PFSK-1 (cell line): ENCODE data around the gene MRPL39.

Experiments used
- FOXP2 ChIP-seq: optimal IDR thresholded peaks from 2 replicates; pipeline ENCODE3; 2011; ENCODE audit warnings: borderline replicate concordance, control low read depth, inconsistent platforms; ENCODE audit not compliant: insufficient read depth; ENCODE audit errors: extremely low read length, extremely low read depth
- POLR2AphosphoS5 ChIP-seq: IDR thresholded peaks from 2 replicates; pipeline ENCODE4 v1.6.1; 2012; ENCODE audit warnings: low read depth, mild to moderate bottlenecking, control low read depth, low read length, moderate library complexity
- SIN3A ChIP-seq: IDR thresholded peaks from 2 replicates; pipeline ENCODE4 v1.6.1; 2012; ENCODE audit warnings: mild to moderate bottlenecking, low read length, moderate library complexity, borderline replicate concordance; ENCODE audit not compliant: insufficient read depth
- TAF1 ChIP-seq: IDR thresholded peaks from 2 replicates; pipeline ENCODE4 v1.6.1; 2012; ENCODE audit warnings: low read length, control low read depth, borderline replicate concordance; ENCODE audit not compliant: insufficient read depth
- TF ChIP-seq, protein P1 (sequence below), 2 experiments: IDR thresholded peaks; 2 replicates each; pipeline versions ENCODE4 v1.6.1 to v1.8.0; 2011 to 2012; ENCODE audit warnings: low read depth in 2 of 2, low read length in 2 of 2, control low read depth in 1 of 2, inconsistent platforms in 1 of 2, mild to moderate bottlenecking in 1 of 2, moderate library complexity in 1 of 2; ENCODE audit not compliant: insufficient read depth in 1 of 2

Gene MRPL39

DNA sequence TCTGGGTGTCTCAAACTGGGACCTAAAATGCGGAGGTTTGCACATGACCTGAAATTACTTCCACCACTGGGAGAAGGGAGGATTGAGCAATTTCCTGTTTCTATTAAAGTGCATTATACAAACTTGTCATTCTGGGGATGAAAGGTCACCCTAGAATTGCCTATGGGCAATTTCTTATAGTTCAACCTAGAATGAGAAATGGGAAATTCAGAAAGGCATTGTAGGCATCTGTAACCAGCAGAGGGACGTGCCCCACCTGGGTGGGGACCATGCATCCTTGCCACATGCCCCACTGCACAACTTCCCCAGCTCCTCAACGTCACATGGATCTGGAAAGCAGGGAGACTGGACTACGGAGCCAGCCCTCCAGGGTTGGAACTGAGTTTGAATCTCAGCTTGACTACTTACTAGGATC lies 47.0 kb downstream of the MRPL39 start:
- TF ChIP-seq FOXP2 (no peak), TAF1 (no peak), POLR2AphosphoS5 (no peak), SIN3A (no peak)
- TF ChIP-seq, protein P1, sequence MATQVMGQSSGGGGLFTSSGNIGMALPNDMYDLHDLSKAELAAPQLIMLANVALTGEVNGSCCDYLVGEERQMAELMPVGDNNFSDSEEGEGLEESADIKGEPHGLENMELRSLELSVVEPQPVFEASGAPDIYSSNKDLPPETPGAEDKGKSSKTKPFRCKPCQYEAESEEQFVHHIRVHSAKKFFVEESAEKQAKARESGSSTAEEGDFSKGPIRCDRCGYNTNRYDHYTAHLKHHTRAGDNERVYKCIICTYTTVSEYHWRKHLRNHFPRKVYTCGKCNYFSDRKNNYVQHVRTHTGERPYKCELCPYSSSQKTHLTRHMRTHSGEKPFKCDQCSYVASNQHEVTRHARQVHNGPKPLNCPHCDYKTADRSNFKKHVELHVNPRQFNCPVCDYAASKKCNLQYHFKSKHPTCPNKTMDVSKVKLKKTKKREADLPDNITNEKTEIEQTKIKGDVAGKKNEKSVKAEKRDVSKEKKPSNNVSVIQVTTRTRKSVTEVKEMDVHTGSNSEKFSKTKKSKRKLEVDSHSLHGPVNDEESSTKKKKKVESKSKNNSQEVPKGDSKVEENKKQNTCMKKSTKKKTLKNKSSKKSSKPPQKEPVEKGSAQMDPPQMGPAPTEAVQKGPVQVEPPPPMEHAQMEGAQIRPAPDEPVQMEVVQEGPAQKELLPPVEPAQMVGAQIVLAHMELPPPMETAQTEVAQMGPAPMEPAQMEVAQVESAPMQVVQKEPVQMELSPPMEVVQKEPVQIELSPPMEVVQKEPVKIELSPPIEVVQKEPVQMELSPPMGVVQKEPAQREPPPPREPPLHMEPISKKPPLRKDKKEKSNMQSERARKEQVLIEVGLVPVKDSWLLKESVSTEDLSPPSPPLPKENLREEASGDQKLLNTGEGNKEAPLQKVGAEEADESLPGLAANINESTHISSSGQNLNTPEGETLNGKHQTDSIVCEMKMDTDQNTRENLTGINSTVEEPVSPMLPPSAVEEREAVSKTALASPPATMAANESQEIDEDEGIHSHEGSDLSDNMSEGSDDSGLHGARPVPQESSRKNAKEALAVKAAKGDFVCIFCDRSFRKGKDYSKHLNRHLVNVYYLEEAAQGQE (IDR thresholded peaks at IDR 0.05; ENCODE audit: insufficient read depth in 1 of 2, low read depth in 2 of 2, low read length in 2 of 2), result no peak

DNA sequence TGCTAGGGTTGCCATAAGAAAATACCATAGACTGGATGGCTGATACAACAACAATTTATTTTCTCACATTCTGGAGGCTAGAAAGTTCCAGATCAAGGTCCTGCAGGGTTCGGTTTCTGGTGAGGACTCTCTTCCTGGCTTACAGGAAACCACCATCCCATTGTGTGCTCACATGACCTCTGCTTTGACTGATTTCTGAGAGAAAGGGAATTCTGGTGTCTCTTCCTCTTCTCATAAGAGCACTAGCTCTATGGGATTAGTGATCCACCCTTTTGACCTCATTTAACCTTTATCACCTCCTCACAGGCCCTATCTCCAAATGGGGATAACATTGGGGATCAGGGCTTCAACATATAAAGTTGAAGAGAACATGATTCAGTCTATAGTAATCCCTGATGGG lies 47.5 kb downstream of the MRPL39 start:
- no peak for TF ChIP-seq FOXP2
- TF ChIP-seq POLR2AphosphoS5, result no peak
- TF ChIP-seq SIN3A, result no peak
- TF ChIP-seq, protein P1 (IDR thresholded peaks at IDR 0.05; ENCODE audit: insufficient read depth in 1 of 2, low read depth in 2 of 2, low read length in 2 of 2), result no peak
- TF ChIP-seq TAF1, result no peak

DNA sequence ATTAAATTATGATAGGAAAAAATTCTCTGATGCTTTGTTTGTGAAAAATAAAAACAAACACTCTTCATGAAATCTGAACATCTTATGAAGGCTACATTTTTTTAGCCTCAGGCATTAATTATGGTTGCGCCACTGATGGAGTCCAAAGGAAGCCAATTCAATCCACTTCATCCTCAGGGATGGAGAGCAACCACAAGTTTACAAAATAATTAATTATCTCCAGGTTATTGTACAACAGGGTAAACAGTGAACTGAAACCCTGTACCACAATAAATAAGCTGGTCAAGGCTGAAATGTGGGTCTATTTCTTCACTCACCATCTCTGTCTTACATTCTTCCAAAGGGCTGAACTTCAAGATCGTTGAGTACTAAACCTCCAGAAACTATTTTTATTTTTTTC lies 49.2 kb downstream of the MRPL39 start:
- TF ChIP-seq, protein P1 (IDR thresholded peaks at IDR 0.05; ENCODE audit: insufficient read depth in 1 of 2, low read depth in 2 of 2, low read length in 2 of 2), result no peak
- TF ChIP-seq FOXP2, result no peak

DNA sequence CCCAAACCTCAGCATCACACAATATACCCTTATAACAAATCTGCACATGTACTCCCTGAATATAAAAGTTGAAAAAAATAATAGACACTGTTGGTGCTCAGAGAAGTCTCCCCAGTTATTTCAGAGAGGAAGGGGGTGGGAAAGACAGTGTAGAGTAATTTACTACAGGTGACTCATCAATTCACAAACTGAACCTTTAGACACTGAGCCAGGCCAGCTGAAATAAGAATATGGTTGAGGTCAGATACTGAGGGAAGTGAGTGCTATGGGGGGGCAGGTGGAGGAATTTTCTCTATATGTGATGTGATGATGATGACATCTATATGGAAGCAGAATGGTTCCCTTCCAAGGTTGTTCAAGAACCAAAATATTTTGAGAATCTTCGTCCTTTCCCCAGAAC lies 50.1 kb downstream of the MRPL39 start:
- no peak for TF ChIP-seq POLR2AphosphoS5
- TF ChIP-seq FOXP2, result no peak
- no peak for TF ChIP-seq TAF1
- no peak for TF ChIP-seq SIN3A
- TF ChIP-seq, protein P1 (IDR thresholded peaks at IDR 0.05; ENCODE audit: insufficient read depth in 1 of 2, low read depth in 2 of 2, low read length in 2 of 2), result no peak

DNA sequence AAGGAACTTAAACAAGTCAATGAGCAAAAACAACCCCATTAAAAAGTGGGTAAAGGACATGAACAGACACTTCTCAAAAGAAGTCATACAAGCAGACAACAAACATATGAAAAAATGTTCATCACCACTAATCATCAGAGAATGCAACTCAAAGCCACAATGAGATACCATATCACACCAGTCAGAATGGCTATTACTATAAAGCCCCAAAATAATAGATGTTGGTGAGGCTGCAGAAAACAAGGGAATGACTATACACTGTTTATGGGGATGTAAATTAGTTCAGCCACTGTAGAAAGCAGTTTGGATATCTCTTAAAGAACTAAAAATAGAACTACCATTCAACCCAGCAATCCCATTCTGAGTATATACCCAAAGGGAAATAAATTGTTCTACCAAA lies 51.2 kb downstream of the MRPL39 start:
- TF ChIP-seq, protein P1 (IDR thresholded peaks at IDR 0.05; ENCODE audit: insufficient read depth in 1 of 2, low read depth in 2 of 2, low read length in 2 of 2), result no peak
